HG03159 (cell line): ENCODE data around the gene BBS9.

ENCODE experiments used
- ATAC-seq: cut with Tn5 transposase; IDR thresholded peaks from one replicate; pipeline ENCODE4 v1.9.1; 2021; ENCODE audit warnings: mild to moderate bottlenecking, moderate library complexity; ENCODE audit not compliant: unreplicated experiment

Gene BBS9

GRCh38 chr7:33351709-33352108, 222.3 kb downstream of the BBS9 start:
- ATAC-seq: no peak

GRCh38 chr7:33354201-33354600, 224.8 kb downstream of the BBS9 start:
- ATAC-seq: no peak

- ATAC-seq: no peak
These were observed 226.0 kb downstream of the BBS9 start for GRCh38 chr7:33355386-33355785.

GRCh38 chr7:33356336-33356735, 227.0 kb downstream of the BBS9 start:
- ATAC-seq: no peak

GRCh38 chr7:33357846-33358245, 228.5 kb downstream of the BBS9 start:
- ATAC-seq: no peak

- ATAC-seq: no peak
These were observed 240.5 kb downstream of the BBS9 start for GRCh38 chr7:33369888-33370287.

- ATAC-seq: no peak
These were observed 243.8 kb downstream of the BBS9 start for GRCh38 chr7:33373195-33373594.

- no peak for ATAC-seq
These were observed 250.6 kb downstream of the BBS9 start for GRCh38 chr7:33379891-33380525.

- ATAC-seq: no peak
These were observed 259.0 kb downstream of the BBS9 start for GRCh38 chr7:33388332-33388731.

GRCh38 chr7:33392148-33392547, 262.8 kb downstream of the BBS9 start:
- no peak for ATAC-seq

GRCh38 chr7:33393770-33394169, 264.4 kb downstream of the BBS9 start:
- ATAC-seq: no peak

GRCh38 chr7:33395340-33395739, 266.0 kb downstream of the BBS9 start:
- ATAC-seq: no peak

- ATAC-seq: no peak
These were observed 270.3 kb downstream of the BBS9 start for GRCh38 chr7:33399528-33400213.

- ATAC-seq: no peak
These were observed 270.8 kb downstream of the BBS9 start for GRCh38 chr7:33400214-33400538.

GRCh38 chr7:33410266-33410665, 280.9 kb downstream of the BBS9 start:
- ATAC-seq: no peak

GRCh38 chr7:33411020-33411419, 281.7 kb downstream of the BBS9 start:
- ATAC-seq: no peak

GRCh38 chr7:33412331-33412730, 283.0 kb downstream of the BBS9 start:
- ATAC-seq: no peak

- ATAC-seq: no peak
These were observed 288.9 kb downstream of the BBS9 start for GRCh38 chr7:33418251-33418701.

- ATAC-seq: no peak
These were observed 291.1 kb downstream of the BBS9 start for GRCh38 chr7:33420311-33420940.

- ATAC-seq: no peak
These were observed 292.1 kb downstream of the BBS9 start for GRCh38 chr7:33421429-33421828.

- no peak for ATAC-seq
These were observed 292.8 kb downstream of the BBS9 start for GRCh38 chr7:33422141-33422540.
